CD4-positive, alpha-beta T cell treated with Interleukin-6 for 4 hours (primary cell): Measurements from ENCODE around the gene NCL.
"Not testable (repeated sequence)": the region's sequence is repeated elsewhere in the genome, so short reads cannot be mapped to it uniquely, and the experiment has no call there.

Source experiments
- DNase-seq: peaks from one replicate; pipeline ENCODE4 v3.0.0-alpha.2; 2020; ENCODE audit warnings: mixed read lengths

NCL gene

GRCh38 chr2:231429901-231430300 lies 34.4 kb downstream of the NCL start:
- no peak for DNase-seq

- DNase-seq = no peak
Observed at GRCh38 chr2:231429152-231429551, 35.1 kb downstream of the NCL start.

- no peak for DNase-seq
Observed at GRCh38 chr2:231427116-231427515, 37.2 kb downstream of the NCL start.

GRCh38 chr2:231425811-231426703 lies 38.2 kb downstream of the NCL start:
- DNase-seq = no peak

- no peak for DNase-seq
Observed at GRCh38 chr2:231425291-231425810, 38.9 kb downstream of the NCL start.

- no peak for DNase-seq
Observed at GRCh38 chr2:231423176-231423575, 41.1 kb downstream of the NCL start.

- DNase-seq = no peak
Observed at GRCh38 chr2:231422056-231422455, 42.2 kb downstream of the NCL start.

- DNase-seq = no peak
Observed at GRCh38 chr2:231421051-231421580, 43.2 kb downstream of the NCL start.

GRCh38 chr2:231418820-231419640 lies 45.3 kb downstream of the NCL start:
- no peak for DNase-seq

GRCh38 chr2:231415029-231415428 lies 49.3 kb downstream of the NCL start:
- DNase-seq = no peak

- DNase-seq = no peak
Observed at GRCh38 chr2:231413921-231414476, 50.3 kb downstream of the NCL start.

- no peak for DNase-seq
Observed at GRCh38 chr2:231413456-231413855, 50.8 kb downstream of the NCL start.

- no peak for DNase-seq
Observed at GRCh38 chr2:231412618-231412963, 51.7 kb downstream of the NCL start.

- DNase-seq = peak; percentile 20
Observed at GRCh38 chr2:231411831-231412617, 52.3 kb downstream of the NCL start.

GRCh38 chr2:231411237-231411636 lies 53.0 kb downstream of the NCL start:
- DNase-seq = no peak

GRCh38 chr2:231410293-231411004 lies 53.8 kb downstream of the NCL start:
- DNase-seq = no peak

- DNase-seq = no peak
Observed at GRCh38 chr2:231409776-231410175, 54.5 kb downstream of the NCL start.

GRCh38 chr2:231408304-231408703 lies 56.0 kb downstream of the NCL start:
- not testable (repeated sequence) for DNase-seq

GRCh38 chr2:231407686-231408085 lies 56.6 kb downstream of the NCL start:
- DNase-seq = not testable (repeated sequence)

- peak; percentile 11 for DNase-seq
Observed at GRCh38 chr2:231405601-231406367, 58.5 kb downstream of the NCL start.

- DNase-seq = not testable (repeated sequence)
Observed at GRCh38 chr2:231404183-231404578, 60.1 kb downstream of the NCL start.
